HEK293 (cell line): ENCODE measurements around the gene PID1.

Experiments
- CTCF ChIA-PET: fragments of 350-600 bp; formaldehyde crosslinking; extraction: SDS; loops from one replicate; lab custom pipeline; 2021; ENCODE audit warnings: antibody characterized with exemption; lab: Yijun Ruan, JAX
- POLR2A ChIA-PET: fragments of 300-600 bp; formaldehyde crosslinking; extraction: SDS; loops from one replicate; lab custom pipeline; 2020; ENCODE audit warnings: antibody characterized with exemption, inconsistent platforms; lab: Yijun Ruan, JAX
- H3K27ac ChIP-seq: fragments of 200-500 bp; sonication (Bioruptor generic); 2 replicates; pipeline ENCODE4 v1.5.1; 2014; ENCODE audit warnings: low read depth, low read length, control low read depth, inconsistent platforms; ENCODE audit errors: extremely low read depth
- H3K36me3 ChIP-seq, 2 experiments: fragments of 200-500 bp in 1 of 2; sonication (Bioruptor generic) in 1 of 2; 1 replicate in 1 of 2; 2 replicates in 1 of 2; pipeline ENCODE4 v1.5.1; 2014 to 2017; ENCODE audit warnings: inconsistent platforms in 2 of 2, low read length in 2 of 2; ENCODE audit not compliant: control insufficient read depth in 2 of 2, insufficient read depth in 1 of 2
- H3K4me1 ChIP-seq: fragments of 200-500 bp; sonication (Bioruptor generic); 2 replicates; pipeline ENCODE4 v1.5.1; 2014; ENCODE audit warnings: mild to moderate bottlenecking, low read length, inconsistent platforms; ENCODE audit not compliant: control insufficient read depth, insufficient read depth
- H3K4me3 ChIP-seq: 2 replicates; pipeline ENCODE4 v1.5.1; 2011; ENCODE audit warnings: low read depth, mild to moderate bottlenecking, control low read depth, low read length, moderate library complexity
- H3K9me3 ChIP-seq: fragments of 200-500 bp; sonication (Bioruptor generic); 2 replicates; pipeline ENCODE4 v1.5.1; 2014; ENCODE audit warnings: low read depth, low read length, inconsistent platforms; ENCODE audit not compliant: control insufficient read depth, insufficient read depth
- GLI2 ChIP-seq: fragments of 450-650 bp; formaldehyde crosslinking; IDR thresholded peaks from 2 replicates; pipeline ENCODE4; 2017; ENCODE audit warnings: missing biosample characterization, missing genetic modification characterization, low read depth, borderline replicate concordance
- HOXA7 ChIP-seq: sonication (generic); formaldehyde crosslinking; IDR thresholded peaks from 2 replicates; pipeline ENCODE4 v1.8.1; 2022; ENCODE audit warnings: missing genetic modification reagents, borderline replicate concordance
- MYNN ChIP-seq: fragments of 450-650 bp; formaldehyde crosslinking; IDR thresholded peaks from 2 replicates; pipeline ENCODE4 v1.5.1; 2016; ENCODE audit warnings: missing biosample characterization, missing genetic modification characterization, borderline replicate concordance
- ZEB2 ChIP-seq: fragments of 450-650 bp; formaldehyde crosslinking; IDR thresholded peaks from 2 replicates; pipeline ENCODE4 v1.5.1; 2016; ENCODE audit warnings: missing biosample characterization, missing genetic modification characterization
- ZNF157 ChIP-seq: fragments of 450-650 bp; formaldehyde crosslinking; IDR thresholded peaks from 2 replicates; pipeline ENCODE4 v1.5.1; 2016; ENCODE audit warnings: missing biosample characterization, missing genetic modification characterization
- ZNF169 ChIP-seq: fragments of 450-650 bp; formaldehyde crosslinking; IDR thresholded peaks from 2 replicates; pipeline ENCODE4 v1.5.1; 2016; ENCODE audit warnings: missing biosample characterization, missing genetic modification characterization
- ZNF175 ChIP-seq: fragments of 450-650 bp; formaldehyde crosslinking; IDR thresholded peaks from 2 replicates; pipeline ENCODE4 v1.5.1; 2016; ENCODE audit warnings: missing biosample characterization, missing genetic modification characterization
- ZNF211 ChIP-seq: fragments of 450-650 bp; formaldehyde crosslinking; IDR thresholded peaks from 2 replicates; pipeline ENCODE4 v1.5.1; 2016; ENCODE audit warnings: low read depth, missing biosample characterization, missing genetic modification characterization
- ZNF221 ChIP-seq: fragments of 450-650 bp; formaldehyde crosslinking; IDR thresholded peaks from 2 replicates; pipeline ENCODE4 v1.5.1; 2017; ENCODE audit warnings: missing biosample characterization, missing genetic modification characterization, borderline replicate concordance
- ZNF24 ChIP-seq: fragments of 450-650 bp; formaldehyde crosslinking; IDR thresholded peaks from 2 replicates; pipeline ENCODE4 v1.5.1; 2016; ENCODE audit warnings: missing biosample characterization, missing genetic modification characterization
- ZNF350 ChIP-seq: fragments of 450-650 bp; formaldehyde crosslinking; IDR thresholded peaks from 2 replicates; pipeline ENCODE4 v1.5.0; 2017; ENCODE audit warnings: missing biosample characterization, mild to moderate bottlenecking, missing genetic modification characterization
- ZNF37A ChIP-seq: fragments of 450-650 bp; IDR thresholded peaks from 2 replicates; pipeline ENCODE4 v1.5.1; 2018; ENCODE audit warnings: missing biosample characterization, missing genetic modification characterization
- ZNF404 ChIP-seq: fragments of 450-650 bp; formaldehyde crosslinking; IDR thresholded peaks from 2 replicates; pipeline ENCODE4 v1.5.1; 2017; ENCODE audit warnings: missing biosample characterization, missing genetic modification characterization
- ZNF426 ChIP-seq: fragments of 450-650 bp; formaldehyde crosslinking; IDR thresholded peaks from 2 replicates; pipeline ENCODE4 v1.5.1; 2017; ENCODE audit warnings: missing biosample characterization, missing genetic modification characterization, mild to moderate bottlenecking, inconsistent platforms, moderate library complexity
- ZNF433 ChIP-seq: fragments of 450-650 bp; formaldehyde crosslinking; IDR thresholded peaks from 2 replicates; pipeline ENCODE4 v1.5.1; 2016; ENCODE audit warnings: missing biosample characterization, missing genetic modification characterization, low read depth
- ZNF561 ChIP-seq: fragments of 450-650 bp; IDR thresholded peaks from 2 replicates; pipeline ENCODE4 v1.5.1; 2018; ENCODE audit warnings: missing biosample characterization, missing genetic modification characterization, borderline replicate concordance
- ZNF600 ChIP-seq: fragments of 450-650 bp; formaldehyde crosslinking; IDR thresholded peaks from 2 replicates; pipeline ENCODE4 v1.5.1; 2016; ENCODE audit warnings: missing biosample characterization, missing genetic modification characterization
- ZNF677 ChIP-seq: fragments of 450-650 bp; IDR thresholded peaks from 2 replicates; pipeline ENCODE4 v1.5.0; 2018; ENCODE audit warnings: missing biosample characterization, mild to moderate bottlenecking, missing genetic modification characterization, moderate library complexity
- ZNF768 ChIP-seq: fragments of 450-650 bp; formaldehyde crosslinking; IDR thresholded peaks from 2 replicates; pipeline ENCODE4 v1.5.1; 2018; ENCODE audit warnings: missing biosample characterization, mild to moderate bottlenecking, missing genetic modification characterization
- ZNF776 ChIP-seq: fragments of 450-650 bp; formaldehyde crosslinking; IDR thresholded peaks from 2 replicates; pipeline ENCODE4 v1.5.0; 2017; ENCODE audit warnings: missing biosample characterization, missing genetic modification characterization, borderline replicate concordance
- ZNF785 ChIP-seq: fragments of 450-650 bp; formaldehyde crosslinking; IDR thresholded peaks from 2 replicates; pipeline ENCODE4 v1.5.1; 2016; ENCODE audit warnings: missing biosample characterization, missing genetic modification characterization
- ZNF830 ChIP-seq: fragments of 450-650 bp; IDR thresholded peaks from 2 replicates; pipeline ENCODE4 v1.5.0; 2018; ENCODE audit warnings: missing biosample characterization, missing genetic modification characterization, low read depth, mild to moderate bottlenecking, moderate library complexity
- TF ChIP-seq, protein P1 (sequence below): fragments of 450-650 bp; formaldehyde crosslinking; IDR thresholded peaks from 2 replicates; pipeline ENCODE4 v1.5.1; 2017; ENCODE audit warnings: missing biosample characterization, missing genetic modification characterization
- TF ChIP-seq, protein P2 (sequence below): fragments of 450-650 bp; formaldehyde crosslinking; IDR thresholded peaks from 2 replicates; pipeline ENCODE4 v1.5.1; 2016; ENCODE audit warnings: missing biosample characterization, missing genetic modification characterization
- TF ChIP-seq, protein P3 (sequence below): fragments of 450-650 bp; formaldehyde crosslinking; IDR thresholded peaks from 2 replicates; pipeline ENCODE4 v1.5.1; 2016; ENCODE audit warnings: missing biosample characterization, missing genetic modification characterization
- TF ChIP-seq, protein P4 (sequence below): fragments of 450-650 bp; formaldehyde crosslinking; IDR thresholded peaks from 2 replicates; pipeline ENCODE4 v1.5.1; 2017; ENCODE audit warnings: missing biosample characterization, missing genetic modification characterization
- TF ChIP-seq, protein P5 (sequence below): fragments of 450-650 bp; formaldehyde crosslinking; IDR thresholded peaks from 2 replicates; pipeline ENCODE4 v1.5.1; 2016; ENCODE audit warnings: missing biosample characterization, missing genetic modification characterization

The PID1 gene

DNA sequence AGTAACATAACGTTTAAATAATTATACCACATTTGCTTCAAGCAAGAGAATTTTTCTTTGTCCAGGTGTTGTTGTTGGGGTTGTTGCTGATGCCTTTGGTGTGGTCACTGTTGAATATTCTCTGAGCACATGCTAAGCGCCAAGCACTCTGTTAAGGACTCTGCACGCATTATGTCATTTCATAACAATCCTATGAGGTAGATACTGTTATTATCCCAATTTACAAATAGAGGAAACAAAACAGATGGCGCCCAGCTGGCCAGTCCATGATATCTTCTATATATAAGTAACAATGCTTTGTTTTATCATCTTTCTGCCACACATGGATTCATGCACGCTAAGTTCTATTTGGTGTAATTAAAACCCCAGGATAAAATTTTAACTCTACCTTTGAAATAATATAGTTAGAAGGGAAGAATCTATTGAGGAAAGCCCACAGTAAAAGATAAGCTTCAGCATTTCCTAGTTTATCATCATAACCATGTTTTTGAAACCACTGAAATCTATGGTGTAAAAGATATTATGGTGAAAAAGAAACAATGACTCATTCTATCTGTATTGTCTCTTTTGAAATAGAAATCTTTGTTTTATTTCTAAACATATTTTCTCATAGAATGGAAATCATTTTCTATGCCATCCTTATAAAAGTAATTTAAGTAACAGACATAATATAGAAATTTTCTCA is 199.7 kb downstream of the PID1 start:
- no peaks in the 10 kb centered on the region for H3K36me3 ChIP-seq
- H3K27ac ChIP-seq = no peak overlapping the region
- TF ChIP-seq, protein P1, sequence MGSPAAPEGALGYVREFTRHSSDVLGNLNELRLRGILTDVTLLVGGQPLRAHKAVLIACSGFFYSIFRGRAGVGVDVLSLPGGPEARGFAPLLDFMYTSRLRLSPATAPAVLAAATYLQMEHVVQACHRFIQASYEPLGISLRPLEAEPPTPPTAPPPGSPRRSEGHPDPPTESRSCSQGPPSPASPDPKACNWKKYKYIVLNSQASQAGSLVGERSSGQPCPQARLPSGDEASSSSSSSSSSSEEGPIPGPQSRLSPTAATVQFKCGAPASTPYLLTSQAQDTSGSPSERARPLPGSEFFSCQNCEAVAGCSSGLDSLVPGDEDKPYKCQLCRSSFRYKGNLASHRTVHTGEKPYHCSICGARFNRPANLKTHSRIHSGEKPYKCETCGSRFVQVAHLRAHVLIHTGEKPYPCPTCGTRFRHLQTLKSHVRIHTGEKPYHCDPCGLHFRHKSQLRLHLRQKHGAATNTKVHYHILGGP = no peak
- no peak for TF ChIP-seq MYNN
- TF ChIP-seq, protein P2, sequence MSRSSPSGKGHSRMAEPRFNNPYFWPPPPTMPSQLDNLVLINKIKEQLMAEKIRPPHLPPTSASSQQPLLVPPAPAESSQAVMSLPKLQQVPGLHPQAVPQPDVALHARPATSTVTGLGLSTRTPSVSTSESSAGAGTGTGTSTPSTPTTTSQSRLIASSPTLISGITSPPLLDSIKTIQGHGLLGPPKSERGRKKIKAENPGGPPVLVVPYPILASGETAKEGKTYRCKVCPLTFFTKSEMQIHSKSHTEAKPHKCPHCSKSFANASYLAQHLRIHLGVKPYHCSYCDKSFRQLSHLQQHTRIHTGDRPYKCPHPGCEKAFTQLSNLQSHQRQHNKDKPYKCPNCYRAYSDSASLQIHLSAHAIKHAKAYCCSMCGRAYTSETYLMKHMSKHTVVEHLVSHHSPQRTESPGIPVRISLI (tag by site-specific recombination) = no peak
- no peak for TF ChIP-seq ZNF426 (tag by site-specific recombination)
- TF ChIP-seq HOXA7 (CRISPR knock-in tag) = no peak
- no peak for TF ChIP-seq ZNF37A
- TF ChIP-seq, protein P3, sequence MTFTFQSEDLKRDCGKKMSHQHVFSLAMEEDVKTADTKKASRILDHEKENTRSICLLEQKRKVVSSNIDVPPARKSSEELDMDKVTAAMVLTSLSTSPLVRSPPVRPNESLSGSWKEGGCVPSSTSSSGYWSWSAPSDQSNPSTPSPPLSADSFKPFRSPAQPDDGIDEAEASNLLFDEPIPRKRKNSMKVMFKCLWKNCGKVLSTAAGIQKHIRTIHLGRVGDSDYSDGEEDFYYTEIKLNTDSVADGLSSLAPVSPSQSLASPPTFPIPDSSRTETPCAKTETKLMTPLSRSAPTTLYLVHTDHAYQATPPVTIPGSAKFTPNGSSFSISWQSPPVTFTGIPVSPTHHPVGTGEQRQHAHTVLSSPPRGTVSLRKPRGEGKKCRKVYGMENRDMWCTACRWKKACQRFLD (tag by site-specific recombination) = no peak
- TF ChIP-seq ZNF785 (tag by site-specific recombination) = no peak
- TF ChIP-seq ZNF404 (tag by site-specific recombination) = no peak
- no peak for TF ChIP-seq ZNF157 (tag by site-specific recombination)
- no peak for TF ChIP-seq ZNF24
- no peak for TF ChIP-seq ZNF768
- no peak for TF ChIP-seq ZNF350
- no peak for TF ChIP-seq ZEB2 (tag by site-specific recombination)
- no peak for TF ChIP-seq ZNF221
- TF ChIP-seq ZNF677 (tag by site-specific recombination) = no peak
- ChIA-PET POLR2A (no interaction called here), CTCF (no interaction called here)
- no peak overlapping the region for H3K4me3 ChIP-seq
- H3K4me1 ChIP-seq = no peaks in the 10 kb centered on the region
- H3K9me3 ChIP-seq = no peaks in the 10 kb centered on the region

DNA sequence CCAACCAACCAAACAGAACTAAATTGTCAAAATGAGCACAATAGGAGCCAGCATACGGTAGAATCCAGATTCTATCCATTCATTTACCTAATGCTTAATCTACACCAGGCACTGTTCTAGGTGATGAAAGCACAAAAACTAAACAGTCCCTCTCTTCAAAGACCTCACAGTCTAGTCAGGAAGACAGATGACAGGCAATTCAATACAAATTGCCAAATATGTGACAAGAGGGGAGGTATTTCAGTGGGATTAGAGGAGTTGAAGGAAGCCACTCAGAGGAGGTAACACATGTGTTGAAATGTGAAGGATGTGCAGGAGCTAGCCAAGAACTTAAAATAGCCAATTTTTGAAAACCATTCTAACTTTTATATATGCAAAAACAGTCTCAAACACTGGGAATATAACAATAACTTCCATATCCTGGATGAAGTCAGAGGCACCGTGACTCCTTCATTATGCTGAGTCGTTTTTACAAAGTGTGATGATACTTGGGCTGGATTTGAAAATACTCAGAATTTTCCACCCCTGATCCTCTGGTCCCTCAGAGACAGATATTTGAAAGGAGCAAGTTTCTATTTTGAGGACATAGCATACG is 204.9 kb downstream of the PID1 start:
- H3K4me1 ChIP-seq = no peaks in the 10 kb centered on the region
- CTCF ChIA-PET = no interaction called here
- no peaks in the 10 kb centered on the region for H3K9me3 ChIP-seq
- POLR2A ChIA-PET = no interaction called here
- H3K27ac ChIP-seq = no peak overlapping the region
- H3K4me3 ChIP-seq = no peak overlapping the region
- H3K36me3 ChIP-seq = no peaks in the 10 kb centered on the region
- TF ChIP-seq ZNF776 (no peak), ZNF175 (no peak), ZNF561 (tag by site-specific recombination) (no peak), ZNF211 (tag by site-specific recombination) (no peak), ZNF169 (no peak), ZNF433 (tag by site-specific recombination) (no peak), ZNF600 (no peak), ZNF768 (no peak), HOXA7 (CRISPR knock-in tag) (no peak), ZNF830 (tag by site-specific recombination) (no peak), GLI2 (no peak)
- TF ChIP-seq, protein P4, sequence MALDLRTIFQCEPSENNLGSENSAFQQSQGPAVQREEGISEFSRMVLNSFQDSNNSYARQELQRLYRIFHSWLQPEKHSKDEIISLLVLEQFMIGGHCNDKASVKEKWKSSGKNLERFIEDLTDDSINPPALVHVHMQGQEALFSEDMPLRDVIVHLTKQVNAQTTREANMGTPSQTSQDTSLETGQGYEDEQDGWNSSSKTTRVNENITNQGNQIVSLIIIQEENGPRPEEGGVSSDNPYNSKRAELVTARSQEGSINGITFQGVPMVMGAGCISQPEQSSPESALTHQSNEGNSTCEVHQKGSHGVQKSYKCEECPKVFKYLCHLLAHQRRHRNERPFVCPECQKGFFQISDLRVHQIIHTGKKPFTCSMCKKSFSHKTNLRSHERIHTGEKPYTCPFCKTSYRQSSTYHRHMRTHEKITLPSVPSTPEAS (tag by site-specific recombination) = no peak
- TF ChIP-seq, protein P5, sequence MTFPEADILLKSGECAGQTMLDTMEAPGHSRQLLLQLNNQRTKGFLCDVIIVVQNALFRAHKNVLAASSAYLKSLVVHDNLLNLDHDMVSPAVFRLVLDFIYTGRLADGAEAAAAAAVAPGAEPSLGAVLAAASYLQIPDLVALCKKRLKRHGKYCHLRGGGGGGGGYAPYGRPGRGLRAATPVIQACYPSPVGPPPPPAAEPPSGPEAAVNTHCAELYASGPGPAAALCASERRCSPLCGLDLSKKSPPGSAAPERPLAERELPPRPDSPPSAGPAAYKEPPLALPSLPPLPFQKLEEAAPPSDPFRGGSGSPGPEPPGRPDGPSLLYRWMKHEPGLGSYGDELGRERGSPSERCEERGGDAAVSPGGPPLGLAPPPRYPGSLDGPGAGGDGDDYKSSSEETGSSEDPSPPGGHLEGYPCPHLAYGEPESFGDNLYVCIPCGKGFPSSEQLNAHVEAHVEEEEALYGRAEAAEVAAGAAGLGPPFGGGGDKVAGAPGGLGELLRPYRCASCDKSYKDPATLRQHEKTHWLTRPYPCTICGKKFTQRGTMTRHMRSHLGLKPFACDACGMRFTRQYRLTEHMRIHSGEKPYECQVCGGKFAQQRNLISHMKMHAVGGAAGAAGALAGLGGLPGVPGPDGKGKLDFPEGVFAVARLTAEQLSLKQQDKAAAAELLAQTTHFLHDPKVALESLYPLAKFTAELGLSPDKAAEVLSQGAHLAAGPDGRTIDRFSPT (tag by site-specific recombination) = no peak
